ENCODE data around the gene ZEB2.

The ZEB2 gene

DNA sequence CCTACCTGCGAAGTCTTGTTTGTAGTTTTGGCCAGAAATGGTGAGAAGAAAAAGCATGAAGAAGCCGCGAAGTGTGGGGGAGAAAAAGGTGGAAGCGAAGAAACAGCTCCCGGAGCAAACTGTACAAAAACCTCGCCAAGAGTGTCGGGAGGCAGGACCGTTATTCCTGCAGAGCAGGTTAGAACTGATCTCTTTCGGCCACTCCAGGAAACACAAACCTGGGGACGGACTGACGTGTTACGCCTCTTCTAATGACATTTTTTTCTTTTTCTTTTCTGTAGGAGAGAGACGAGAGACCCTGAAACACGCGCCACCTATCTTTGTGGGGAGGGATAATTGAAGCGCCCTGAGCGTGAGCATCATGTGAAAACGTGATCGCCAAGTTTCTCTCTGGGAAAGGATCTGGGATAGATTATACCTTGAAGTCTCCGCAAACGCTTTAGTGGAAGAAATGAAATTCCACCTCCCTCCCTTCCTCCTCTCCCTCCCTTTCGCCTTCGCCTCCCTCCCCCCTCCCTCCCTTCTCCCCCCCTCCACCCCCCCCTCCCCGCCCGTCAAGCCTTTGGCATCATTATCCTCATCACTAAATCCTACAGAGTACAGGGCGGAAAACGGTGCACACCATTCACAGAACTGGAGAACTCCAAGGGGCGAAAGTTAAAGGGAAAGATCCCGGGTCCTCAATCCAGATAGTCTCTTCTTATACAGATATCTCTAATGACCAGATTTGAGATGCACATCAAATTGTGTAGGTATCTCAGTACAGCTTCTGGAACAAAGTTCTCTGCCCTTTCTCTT is at the start of gene ZEB2:
Gene ZEB2, minus strand, starts transcription at position 186 of the 798 bp plus-strand sequence. CDS start 2,769 bp downstream, outside the sequence.
- DNase-seq = peak; percentile 69 to 77

DNA sequence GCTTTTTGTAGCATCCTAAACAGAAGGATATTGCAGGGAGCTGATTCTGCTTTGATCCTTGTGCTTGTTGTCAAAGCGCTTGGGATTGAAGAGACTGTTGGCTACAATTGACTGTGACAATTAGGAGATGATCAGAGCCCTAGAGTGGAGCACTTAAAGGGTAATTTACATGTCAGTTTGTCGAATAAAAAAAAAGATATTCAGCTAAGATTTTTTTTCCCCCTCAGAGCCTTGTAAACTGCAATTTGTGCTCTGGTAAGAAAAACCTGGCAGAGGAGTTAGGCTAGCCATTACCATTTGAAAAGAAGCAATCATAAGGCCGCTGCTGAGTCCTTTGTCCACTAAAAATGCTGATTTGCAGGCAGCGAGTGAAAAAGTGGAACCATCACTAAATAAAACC is 47.8 kb upstream of the ZEB2 start:
- DNase-seq = no peak

DNA sequence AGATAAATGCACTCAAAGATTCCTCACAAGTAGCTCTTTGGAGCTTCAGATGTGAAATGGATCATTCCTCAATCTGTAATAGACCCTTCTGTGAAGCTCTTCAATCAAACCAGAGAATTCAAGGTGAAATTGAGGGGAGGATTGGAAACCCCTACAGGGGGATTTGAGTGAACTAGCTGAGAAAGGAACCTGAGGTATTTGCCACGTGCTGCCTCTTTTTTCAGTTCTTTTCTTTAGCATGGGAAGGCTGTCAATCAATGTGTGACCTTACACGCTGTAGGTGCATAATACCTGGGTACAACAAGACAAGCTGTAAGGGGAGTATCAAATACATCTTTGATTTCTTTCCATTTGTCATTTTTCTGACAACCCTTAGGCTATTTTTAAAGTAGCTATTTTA is 46.5 kb upstream of the ZEB2 start:
- no peak for DNase-seq

DNA sequence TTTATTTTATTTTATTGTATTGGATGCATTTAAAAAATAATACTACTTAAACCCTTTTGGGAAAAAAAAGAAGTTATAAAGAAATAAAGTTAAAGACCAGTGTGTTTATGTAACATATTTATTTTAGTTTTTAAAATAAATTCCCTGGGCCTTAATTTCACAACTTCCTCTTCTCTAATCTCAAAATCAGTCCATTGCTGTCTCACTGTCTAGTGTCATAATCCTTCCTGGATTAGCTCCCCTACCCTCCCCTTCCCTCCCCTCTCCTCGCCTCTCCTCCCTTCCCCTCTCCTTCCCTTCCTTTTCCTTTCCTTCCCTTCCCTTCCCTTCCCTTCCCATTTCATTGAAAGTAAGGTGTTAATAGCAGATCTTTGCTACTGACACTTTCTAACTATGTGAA is 40.3 kb upstream of the ZEB2 start:
- DNase-seq = no peak

DNA sequence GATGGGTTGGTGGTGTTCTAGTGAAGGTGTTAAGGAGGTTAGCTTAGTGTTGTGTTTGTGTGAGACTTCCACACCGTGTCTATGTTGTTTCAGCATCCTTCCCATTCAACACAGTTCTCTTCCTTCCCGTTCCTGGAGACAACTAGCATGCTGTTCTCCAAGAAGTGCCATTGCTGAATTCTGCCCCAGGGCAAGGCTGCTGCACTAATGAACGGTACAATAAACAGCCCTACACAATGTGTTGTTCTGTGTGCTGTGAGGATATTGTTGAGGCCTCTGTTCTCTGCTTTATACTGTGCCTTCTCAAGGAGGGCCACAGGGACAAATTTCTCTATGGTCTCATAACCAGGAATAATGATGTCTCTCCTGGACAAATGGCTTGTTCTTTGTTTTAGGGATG is 39.8 kb upstream of the ZEB2 start:
- DNase-seq = no peak

DNA sequence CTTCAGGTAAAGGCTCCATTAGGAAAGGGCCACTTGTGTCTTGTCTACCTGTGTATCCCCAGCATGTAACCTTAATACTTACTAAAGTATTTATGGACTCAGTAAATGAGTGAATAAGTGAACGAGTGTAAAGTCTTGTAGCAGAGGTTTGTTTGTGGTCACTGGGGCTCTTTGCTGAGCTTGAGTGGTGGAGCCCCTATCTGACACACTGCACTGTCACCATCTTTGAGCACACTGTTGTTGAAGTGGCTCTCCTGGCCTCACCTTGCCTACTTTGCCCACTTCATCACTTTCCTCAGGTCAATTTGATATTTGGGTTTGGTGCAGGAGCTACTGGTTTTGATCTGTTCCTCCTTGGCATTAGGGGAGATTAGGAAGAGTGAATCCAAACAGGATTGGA is 39.3 kb upstream of the ZEB2 start:
- DNase-seq = no peak

DNA sequence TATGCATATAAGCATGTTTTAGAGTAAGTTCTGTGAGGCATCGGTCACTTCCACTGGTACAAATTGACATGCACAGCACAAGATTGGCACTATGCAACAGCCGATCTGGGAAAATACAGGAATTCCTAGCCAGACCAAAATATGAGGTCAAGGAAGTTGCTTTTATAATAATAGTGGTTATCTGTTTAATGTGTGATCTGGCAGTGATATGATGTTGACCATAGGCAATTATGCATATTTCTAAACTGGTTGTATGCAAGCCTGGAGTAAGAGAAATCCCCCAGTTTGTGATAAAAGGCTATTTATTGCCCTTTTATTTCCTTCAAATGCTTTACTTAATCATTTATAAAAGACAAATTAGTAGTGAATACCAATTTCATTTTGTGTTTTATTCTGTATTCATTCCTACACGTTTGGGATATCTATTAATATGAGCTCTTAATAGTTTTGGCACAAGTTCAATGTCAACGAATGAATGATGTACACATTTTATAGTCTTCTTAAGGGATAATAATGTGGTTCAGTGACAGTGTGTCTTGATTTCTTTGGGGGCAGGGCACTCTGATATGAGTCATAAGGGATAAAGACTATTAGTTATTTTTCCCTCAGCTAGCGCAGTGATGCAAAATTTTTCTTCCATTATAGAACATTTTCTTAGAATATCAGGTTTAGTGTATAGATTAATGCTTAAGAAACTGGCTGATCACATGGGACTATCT is 34.7 kb upstream of the ZEB2 start:
- DNase-seq = no peak

DNA sequence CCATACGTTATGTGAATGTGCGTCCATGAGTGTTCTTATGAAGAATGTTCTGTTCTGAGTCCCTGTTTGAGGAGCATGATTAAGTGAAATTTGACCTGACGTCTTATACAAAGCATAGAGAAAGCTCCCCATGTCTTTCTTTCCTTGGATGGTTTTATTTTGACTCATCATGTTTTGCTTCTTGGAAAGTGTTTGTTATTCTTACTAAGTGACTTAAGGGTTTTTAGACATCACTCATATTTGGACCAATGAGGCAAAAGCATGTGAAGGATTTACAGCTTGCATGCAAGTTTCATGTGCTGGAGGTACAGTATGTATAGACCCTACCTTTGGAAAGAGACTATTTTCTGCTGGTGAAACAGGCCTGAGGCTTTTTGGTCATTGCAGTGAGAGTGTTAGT is 33.5 kb upstream of the ZEB2 start:
- no peak for DNase-seq

DNA sequence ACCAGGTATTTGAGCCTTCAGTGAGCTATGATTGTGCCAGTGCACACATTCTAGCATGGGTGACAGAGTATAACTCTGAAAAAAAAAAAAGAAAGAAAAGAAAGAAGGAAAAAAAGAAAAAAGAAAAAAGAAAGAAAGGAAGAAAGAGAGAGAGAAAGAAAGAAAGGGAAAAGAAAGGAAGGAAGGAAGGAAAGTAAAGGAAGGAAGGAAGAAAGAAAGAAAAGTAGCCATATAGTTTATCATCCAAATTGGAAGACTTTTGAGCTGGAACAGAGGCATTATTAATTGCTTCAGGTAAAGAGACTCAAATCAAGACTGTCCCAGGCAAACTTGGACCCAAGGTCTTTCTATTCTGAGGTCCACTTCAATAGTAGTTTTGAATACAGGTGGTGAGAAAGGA is 32.9 kb upstream of the ZEB2 start:
- no peak for DNase-seq

DNA sequence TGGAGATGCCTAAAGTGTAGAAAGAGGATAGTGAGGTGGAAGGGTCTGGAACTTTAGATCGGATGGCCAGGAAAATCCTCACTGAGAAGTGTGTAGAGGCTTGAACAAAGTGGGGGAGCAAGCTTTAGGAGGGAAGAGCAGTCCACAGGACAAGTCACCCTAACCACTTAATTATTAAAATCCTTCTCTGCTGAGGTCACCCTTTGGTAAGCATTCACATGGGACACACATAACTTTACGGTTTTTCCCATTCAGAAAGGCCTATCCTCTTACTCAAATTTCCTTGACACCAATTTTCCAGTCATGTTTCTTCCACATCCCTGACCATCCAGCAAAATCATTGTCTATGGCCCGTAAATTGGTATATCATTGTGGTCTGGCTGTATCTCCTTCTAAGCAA is 31.0 kb upstream of the ZEB2 start:
- no peak for DNase-seq

DNA sequence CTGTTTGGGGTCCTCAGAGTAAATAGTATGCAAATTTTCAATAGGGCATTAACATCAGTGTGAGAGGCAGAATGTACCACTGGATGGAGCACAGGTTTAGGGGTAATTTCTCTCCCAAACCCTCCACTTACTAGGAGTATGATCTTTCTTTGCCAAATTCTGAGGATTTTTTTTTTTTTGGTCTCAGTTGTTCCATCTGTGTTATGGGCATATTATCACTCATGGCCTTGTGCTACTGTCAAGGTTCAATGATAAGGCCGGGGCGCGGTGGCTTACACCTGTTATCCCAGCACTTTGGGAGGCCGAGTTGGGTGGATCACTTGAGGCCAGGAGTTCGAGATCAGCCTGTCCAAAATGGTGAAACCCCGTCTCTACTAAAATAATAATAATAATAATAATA is 30.2 kb upstream of the ZEB2 start:
- no peak for DNase-seq

DNA sequence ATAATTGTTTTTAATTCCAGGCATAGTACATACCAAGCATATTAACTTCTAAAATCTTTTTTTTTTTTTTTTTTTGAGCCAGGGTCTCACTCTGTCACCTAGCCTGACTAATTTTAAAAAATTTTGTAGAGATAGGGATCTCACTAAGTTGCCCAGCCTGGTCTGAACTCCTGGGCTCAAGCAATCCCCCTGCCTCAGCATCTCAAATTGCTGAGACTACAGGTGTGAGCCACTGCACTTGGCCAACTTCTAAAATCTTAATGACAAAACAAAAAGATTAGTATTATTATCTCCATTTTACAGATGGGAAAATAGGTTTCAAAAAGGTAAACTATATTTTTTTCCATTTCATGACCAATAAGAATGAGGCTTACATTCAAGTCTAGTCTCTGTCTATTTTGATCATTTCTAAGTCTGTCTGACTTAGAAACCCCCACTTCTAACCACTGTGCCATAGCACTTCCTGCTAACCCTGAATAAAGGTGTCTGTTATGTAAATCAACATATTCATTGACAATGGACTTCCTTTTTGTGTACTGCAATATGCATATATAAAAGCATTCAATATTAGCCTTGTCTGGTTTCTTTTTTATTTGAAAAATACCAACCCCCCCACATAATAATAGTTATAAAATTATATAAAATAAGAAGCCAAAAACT is 28.7 kb upstream of the ZEB2 start:
- peak; percentile 40 to 62 for DNase-seq

DNA sequence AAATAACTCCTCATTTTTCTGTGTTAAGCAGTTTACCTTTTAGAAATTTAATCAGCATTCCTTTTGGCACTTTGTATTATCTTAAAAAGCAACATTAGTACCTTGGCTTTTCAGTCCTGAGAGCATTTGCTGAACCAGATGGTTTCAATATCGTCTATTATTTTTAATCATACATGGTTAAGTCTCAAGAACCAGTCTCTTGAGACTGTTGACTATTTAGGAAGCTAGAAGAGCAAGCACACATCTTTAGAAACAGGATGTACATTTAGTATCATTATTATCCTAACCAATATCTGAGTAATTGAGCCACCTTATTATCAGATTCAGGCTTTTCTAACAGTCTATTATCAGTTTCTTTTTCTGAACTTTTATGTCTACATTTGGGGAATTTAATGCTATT is 28.2 kb upstream of the ZEB2 start:
- DNase-seq = no peak

DNA sequence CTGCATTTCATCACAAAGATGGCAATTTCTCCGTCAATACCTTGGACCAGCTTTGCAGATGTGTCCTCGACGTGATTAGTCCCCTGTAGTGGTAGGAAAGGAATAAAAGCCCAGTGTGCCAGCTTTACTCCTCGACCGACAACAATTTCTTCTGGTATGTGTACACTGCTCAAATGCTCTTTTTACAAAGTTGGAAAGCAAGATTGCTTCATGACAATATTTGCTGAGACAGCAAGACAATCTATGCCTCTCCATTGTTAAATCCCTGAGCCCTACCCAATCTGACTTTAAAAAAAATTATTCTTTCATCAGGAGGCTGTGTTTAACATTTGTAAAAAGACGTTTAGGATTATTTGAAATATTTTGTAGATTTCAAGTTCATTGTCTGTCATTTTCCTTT is 27.6 kb upstream of the ZEB2 start:
- no peak for DNase-seq

DNA sequence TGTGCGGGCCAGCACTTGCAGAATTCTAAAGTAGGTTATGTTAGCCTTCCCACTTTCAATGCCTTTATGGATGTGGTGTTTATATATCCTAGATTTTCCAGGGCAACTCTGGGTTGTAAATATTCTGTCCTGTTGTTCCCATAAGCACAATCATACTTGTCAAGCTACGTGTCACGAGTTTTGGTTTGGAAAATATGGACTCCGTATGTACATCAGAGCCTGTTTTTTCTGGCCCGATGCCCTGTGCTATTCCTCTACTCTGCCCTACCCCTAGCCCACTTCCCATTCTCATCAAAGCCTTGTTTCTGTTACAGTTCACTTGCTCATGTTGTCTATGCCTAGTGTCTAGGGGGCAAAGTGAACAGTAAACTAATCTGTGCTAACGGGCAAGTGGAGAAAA is 27.0 kb upstream of the ZEB2 start:
- no peak for DNase-seq

DNA sequence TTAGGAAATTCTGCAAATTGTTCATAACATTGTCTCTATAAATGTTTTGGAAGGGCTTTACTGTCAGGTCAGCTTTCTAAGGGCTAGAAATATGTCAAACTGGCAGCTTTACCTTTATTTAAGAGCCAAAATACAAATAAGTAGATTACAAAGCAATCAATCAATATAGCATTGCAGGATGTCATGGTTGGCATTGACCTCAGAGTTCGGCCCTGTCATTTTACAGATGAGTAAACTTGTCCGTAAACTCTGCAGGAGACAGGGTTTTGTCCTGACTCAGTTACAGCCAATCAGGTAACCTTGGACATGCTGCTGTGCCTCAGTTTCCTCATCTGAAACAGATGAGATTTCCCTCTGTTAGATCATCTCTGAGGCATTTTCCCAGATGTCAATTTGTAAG is 25.9 kb upstream of the ZEB2 start:
- no peak for DNase-seq

DNA sequence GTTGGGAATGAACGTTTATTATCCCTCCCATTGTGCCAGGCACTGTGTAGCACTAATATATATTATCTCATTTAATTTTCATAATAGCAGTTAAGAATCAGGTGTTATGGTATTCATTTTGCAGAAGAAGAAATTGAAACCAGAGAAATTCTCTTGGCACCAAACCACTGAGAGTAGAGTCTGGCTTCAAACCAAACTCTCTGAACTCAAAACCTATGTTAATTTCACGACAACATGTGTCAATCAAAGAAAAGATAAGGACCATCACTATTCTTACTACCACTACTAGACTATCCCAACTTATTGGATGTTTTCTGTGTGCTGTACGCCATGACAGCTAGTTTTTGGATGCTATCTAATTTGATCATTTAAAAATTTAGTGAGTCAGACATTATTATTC is 24.1 kb upstream of the ZEB2 start:
- no peak for DNase-seq

DNA sequence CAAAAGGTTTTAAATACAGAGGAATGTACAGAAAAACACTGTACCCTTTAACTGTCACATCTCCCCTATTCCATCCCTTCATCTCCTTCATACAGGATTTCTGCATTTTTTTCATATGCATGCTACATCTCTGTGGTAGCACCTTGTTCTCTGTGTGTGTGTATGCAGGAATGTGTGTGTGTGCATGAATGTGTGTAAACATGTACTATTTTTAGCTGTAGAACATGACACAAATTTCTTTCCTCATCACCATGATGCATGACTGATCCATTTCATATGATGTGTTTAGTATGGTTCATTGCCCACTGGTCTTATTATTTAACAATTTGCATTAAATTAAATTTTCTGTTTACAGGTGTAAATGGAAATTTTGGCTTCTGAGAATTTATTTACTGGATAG is 21.5 kb upstream of the ZEB2 start:
- no peak for DNase-seq

DNA sequence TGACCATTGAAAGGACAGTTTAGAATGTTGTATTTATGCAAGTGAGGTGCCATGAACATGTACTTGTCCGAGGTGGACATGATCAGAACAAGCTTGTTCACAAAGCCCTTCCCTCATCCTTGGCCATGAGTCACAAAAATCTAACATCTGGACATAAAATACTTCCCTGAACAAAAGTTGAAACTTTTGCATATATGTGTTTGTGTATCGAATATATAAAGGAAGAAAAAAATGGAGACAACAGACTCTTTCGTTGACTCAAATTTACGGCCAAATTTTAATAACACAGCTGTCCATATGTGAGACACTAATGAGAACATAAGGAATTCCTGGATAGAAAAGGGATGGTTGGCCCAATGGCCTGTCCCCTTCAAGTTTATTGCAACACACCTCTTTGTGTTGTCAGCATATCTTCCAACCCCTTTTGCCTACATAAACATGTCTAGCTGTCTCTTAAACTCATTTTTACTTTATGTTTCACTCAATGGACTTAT is 19.4 kb upstream of the ZEB2 start:
- no peak for DNase-seq

DNA sequence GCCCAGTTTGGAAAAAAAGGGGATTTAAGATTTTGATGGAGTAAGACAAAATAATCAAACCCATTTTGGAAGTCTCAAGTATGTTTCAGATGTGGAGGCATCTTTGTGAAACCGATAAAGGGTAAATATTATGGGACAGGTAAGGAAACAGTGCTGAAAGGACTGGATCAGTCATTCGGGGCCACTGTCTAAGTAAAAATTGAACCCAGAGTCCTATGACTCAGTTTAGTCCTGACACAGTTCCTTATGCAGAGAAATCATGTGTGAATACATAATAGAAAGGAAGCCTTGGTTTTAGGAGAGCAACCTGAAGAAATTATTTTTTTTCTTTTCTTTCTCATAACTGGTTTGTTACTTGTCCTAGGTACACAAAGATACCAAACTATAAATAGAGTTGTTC is 15.4 kb upstream of the ZEB2 start:
- no peak for DNase-seq

DNA sequence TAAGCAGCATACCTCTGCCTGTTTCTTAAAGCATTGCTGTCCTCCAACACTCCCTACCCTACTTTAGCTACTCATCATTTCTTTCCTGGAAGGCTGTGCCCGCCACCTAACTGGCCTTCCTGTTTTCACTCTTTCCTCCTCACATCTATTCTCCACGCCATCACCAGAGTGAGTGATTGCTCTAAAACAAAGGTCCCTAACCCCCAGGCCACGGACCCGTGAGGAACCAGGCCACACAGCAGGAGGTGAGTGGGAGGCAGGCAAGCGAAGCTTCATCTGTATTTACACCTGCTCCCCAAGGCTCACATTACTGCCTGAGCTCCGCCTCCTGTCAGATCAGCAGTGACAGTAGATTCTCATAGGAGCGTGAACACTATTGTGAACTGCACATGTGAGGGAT is 13.3 kb upstream of the ZEB2 start:
- no peak for DNase-seq

DNA sequence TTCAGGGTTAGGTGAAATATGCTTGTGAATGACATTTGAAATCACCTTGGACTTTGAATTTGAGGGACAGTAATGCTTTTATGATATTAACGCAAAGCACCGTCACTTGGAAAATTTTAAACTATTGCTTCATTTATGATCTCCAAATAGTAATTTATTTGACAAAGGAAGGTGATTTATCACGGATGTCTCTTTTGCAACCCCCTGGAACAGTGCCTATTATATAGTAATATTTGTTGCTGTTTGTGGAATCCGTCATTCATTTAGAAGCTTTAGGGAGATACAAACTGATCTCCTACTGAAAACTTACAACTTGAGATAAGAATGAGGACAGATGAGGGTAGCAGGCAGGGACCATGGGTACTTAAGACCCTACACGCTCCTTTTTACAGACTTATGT is 10.7 kb upstream of the ZEB2 start:
- no peak for DNase-seq

DNA sequence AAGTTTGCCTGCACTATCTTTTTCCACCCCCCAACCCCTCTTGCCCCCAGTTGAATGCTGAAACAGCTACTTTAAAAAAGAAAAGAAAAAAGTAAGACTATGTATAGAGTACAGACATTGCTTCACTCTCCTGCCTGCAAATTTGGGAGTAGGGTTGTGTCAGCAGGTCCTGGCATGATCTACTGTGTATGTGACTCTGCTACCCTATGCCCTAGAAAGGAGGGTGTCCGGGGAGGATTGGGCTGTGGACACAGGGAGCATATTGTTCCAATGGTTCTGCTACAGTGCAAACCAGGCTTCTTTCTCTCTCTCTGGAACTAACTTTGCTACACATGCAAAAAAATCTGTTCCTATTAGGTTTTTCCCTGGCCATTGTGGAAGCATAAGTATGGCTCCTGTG is 9.9 kb upstream of the ZEB2 start:
- DNase-seq = no peak

DNA sequence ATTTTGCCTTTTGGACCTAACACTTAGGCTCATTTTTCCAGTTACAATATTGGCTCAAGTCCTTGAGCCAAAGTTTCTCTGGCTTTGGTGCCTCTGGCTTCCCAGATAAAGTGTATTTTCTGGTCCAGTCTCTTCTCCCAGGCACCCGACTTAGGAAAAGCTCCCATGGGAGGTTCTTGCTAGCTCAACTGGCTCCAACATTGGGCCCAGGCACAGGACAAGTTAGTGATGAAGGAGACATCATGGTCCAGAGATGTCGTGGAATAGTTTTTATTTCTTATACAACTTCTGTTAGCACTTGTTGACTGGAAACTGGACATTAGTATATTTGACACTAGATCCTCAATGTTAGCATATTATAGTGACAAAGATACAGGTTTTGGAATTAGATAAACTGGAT is 8.2 kb upstream of the ZEB2 start:
- no peak for DNase-seq

All from CD4-positive, alpha-beta T cell treated with Interleukin-4 for 1 hour (primary cell).